Measurements from ENCODE around the gene MTHFR. TPM values are rescaled to one million over a fixed set of nuclear protein-coding genes. Genes with fewer than 3 reads are reported as not detected.

The MTHFR gene
- total and polyA plus RNA-seq, 12 donors, result 8.1 to 82.4 (median 31.1) TPM

GRCh38 chr1:11735854-11736745 lies 69.7 kb downstream of the MTHFR start, which contains the start of gene AGTRAP:
TSS of gene AGTRAP (plus strand) at chr1:11736136. CDS start at chr1:11736209, 73 bp downstream.
- Histone ChIP-seq H3K36me3 (replicated peaks in 1 of 2) (no peaks in the 10 kb centered on the region), H3K4me3 (peak within 1 kb of the TSS; percentile 80 to 93 (median 86)), H3K9me3 (replicated peaks in 1 of 3) (no peaks in the 10 kb centered on the region), H3K27ac (peak within 1 kb of the TSS; percentile 10 to 85 (median 69)), H3K4me1 (replicated peaks in 1 of 2) (peaks cover 20 to 46% of the 10 kb centered on the region in 2 donors), H3K27me3 (no peaks in the 10 kb centered on the region)
- 0 to 1% (median 1%) methylated on average over 19 to 59 of the region's 59 CpGs for WGBS, 4 donors
- TF ChIP-seq, protein P1, sequence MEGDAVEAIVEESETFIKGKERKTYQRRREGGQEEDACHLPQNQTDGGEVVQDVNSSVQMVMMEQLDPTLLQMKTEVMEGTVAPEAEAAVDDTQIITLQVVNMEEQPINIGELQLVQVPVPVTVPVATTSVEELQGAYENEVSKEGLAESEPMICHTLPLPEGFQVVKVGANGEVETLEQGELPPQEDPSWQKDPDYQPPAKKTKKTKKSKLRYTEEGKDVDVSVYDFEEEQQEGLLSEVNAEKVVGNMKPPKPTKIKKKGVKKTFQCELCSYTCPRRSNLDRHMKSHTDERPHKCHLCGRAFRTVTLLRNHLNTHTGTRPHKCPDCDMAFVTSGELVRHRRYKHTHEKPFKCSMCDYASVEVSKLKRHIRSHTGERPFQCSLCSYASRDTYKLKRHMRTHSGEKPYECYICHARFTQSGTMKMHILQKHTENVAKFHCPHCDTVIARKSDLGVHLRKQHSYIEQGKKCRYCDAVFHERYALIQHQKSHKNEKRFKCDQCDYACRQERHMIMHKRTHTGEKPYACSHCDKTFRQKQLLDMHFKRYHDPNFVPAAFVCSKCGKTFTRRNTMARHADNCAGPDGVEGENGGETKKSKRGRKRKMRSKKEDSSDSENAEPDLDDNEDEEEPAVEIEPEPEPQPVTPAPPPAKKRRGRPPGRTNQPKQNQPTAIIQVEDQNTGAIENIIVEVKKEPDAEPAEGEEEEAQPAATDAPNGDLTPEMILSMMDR (IDR thresholded peaks at IDR 0.05), result peak in 1 of 6 experiments; percentile 5
- no peak for TF ChIP-seq POLR2A (IDR thresholded peaks at IDR 0.05)
- intact Hi-C loops (cut with DNase I), result no loop called here
- DNase-seq, result peak; percentile 93 to 98 (median 96)

Small RNAs within 50 kb of the gene (small RNA-seq; reads per million reads assigned to genes)
- gene RF02156 (0 reads per million in 2 donors), gene RF02157 (0 reads per million in 2 donors), gene RF02158 (0 reads per million in 2 donors)

Other genes starting within 250 kb of the MTHFR start
- gene FBXO2, start 151.5 kb downstream of the MTHFR start, total RNA-seq, result 10 to 100 TPM in 7 of 9 donors, 1 to 10 TPM in 2; 2.5 to 59.3 (median 29.5) TPM
- 10 to 100 TPM in 2 of 3 donors, 1 to 10 TPM in 1; 6.3 to 86.6 (median 71.4) TPM for gene FBXO2, start 151.5 kb downstream of the MTHFR start, polyA plus RNA-seq
- gene FBXO44, start 151.1 kb downstream of the MTHFR start, total RNA-seq, result 10 to 100 TPM; 10.5 to 50.1 (median 36.3) TPM
- gene FBXO44, start 151.1 kb downstream of the MTHFR start, polyA plus RNA-seq, result 100 to 1,000 TPM in 1 of 3 donors, 10 to 100 TPM in 1, 1 to 10 TPM in 1; 6.3 to 121 (median 53.0) TPM
- 10 to 100 TPM in 7 of 9 donors, 1 to 10 TPM in 2; 3.3 to 26.4 (median 14.8) TPM for gene FBXO6, start 141.8 kb downstream of the MTHFR start, total RNA-seq
- 10 to 100 TPM in 2 of 3 donors, 1 to 10 TPM in 1; 6.8 to 18.3 (median 12.4) TPM for gene FBXO6, start 141.8 kb downstream of the MTHFR start, polyA plus RNA-seq
- gene MAD2L2, start 124.8 kb downstream of the MTHFR start, total RNA-seq, result 10 to 100 TPM; 22.7 to 71.2 (median 31.1) TPM
- gene MAD2L2, start 124.8 kb downstream of the MTHFR start, polyA plus RNA-seq, result 10 to 100 TPM; 15.6 to 29.7 (median 19.5) TPM
- under 1 TPM in 3 of 9 donors, not detected in 6; under 0.01 to 0.07 (median 0.06) TPM for gene DRAXIN, start 114.3 kb downstream of the MTHFR start, total RNA-seq
- gene DRAXIN, start 114.3 kb downstream of the MTHFR start, polyA plus RNA-seq, result under 1 TPM in 2 of 3 donors, not detected in 1; under 0.01 to 0.08 TPM
- 100 to 1,000 TPM in 1 of 9 donors, 10 to 100 TPM in 8; 33.7 to 104 (median 49.7) TPM for gene AGTRAP, start 69.8 kb downstream of the MTHFR start, total RNA-seq
- gene AGTRAP, start 69.8 kb downstream of the MTHFR start, polyA plus RNA-seq, result 10 to 100 TPM; 23.4 to 57.0 (median 31.3) TPM
- 1 to 10 TPM in 5 of 9 donors, under 1 TPM in 3, not detected in 1; 0.32 to 4.7 (median 2.7) TPM for gene C1orf167, start 43.8 kb downstream of the MTHFR start, total RNA-seq
- gene C1orf167, start 43.8 kb downstream of the MTHFR start, polyA plus RNA-seq, result 10 to 100 TPM in 1 of 3 donors, 1 to 10 TPM in 1, not detected in 1; 8.8 to 13.2 TPM
- gene CLCN6, start 227 bp upstream of the MTHFR start, total RNA-seq, result 10 to 100 TPM; 12.0 to 29.2 (median 23.7) TPM
- gene CLCN6, start 227 bp upstream of the MTHFR start, polyA plus RNA-seq, result 10 to 100 TPM; 17.8 to 28.2 (median 22.8) TPM
- gene NPPA, start 41.8 kb upstream of the MTHFR start, total RNA-seq, result not detected
- gene NPPA, start 41.8 kb upstream of the MTHFR start, polyA plus RNA-seq, result 1 to 10 TPM in 1 of 3 donors, under 1 TPM in 1, not detected in 1; 0.17 to 2.7 TPM
- not detected for gene NPPB, start 53.0 kb upstream of the MTHFR start, total RNA-seq
- 1 to 10 TPM in 1 of 3 donors, not detected in 2; 1.1 TPM for gene NPPB, start 53.0 kb upstream of the MTHFR start, polyA plus RNA-seq
- gene KIAA2013, start 120.5 kb upstream of the MTHFR start, total RNA-seq, result 100 to 1,000 TPM in 2 of 9 donors, 10 to 100 TPM in 7; 27.6 to 119 (median 56.0) TPM
- 10 to 100 TPM; 15.2 to 25.8 (median 15.5) TPM for gene KIAA2013, start 120.5 kb upstream of the MTHFR start, polyA plus RNA-seq
- gene PLOD1, start 128.8 kb upstream of the MTHFR start, total RNA-seq, result 100 to 1,000 TPM in 4 of 9 donors, 10 to 100 TPM in 5; 54.7 to 133 (median 85.6) TPM
- 10 to 100 TPM; 37.1 to 52.8 (median 49.1) TPM for gene PLOD1, start 128.8 kb upstream of the MTHFR start, polyA plus RNA-seq
- gene MFN2, start 174.5 kb upstream of the MTHFR start, total RNA-seq, result 100 to 1,000 TPM in 1 of 9 donors, 10 to 100 TPM in 8; 43.7 to 103 (median 65.8) TPM
- gene MFN2, start 174.5 kb upstream of the MTHFR start, polyA plus RNA-seq, result 10 to 100 TPM; 26.6 to 70.5 (median 27.0) TPM
- 10 to 100 TPM; 14.5 to 60.7 (median 25.5) TPM for gene MIIP, start 213.5 kb upstream of the MTHFR start, total RNA-seq
- 10 to 100 TPM in 2 of 3 donors, 1 to 10 TPM in 1; 5.0 to 71.1 (median 43.7) TPM for gene MIIP, start 213.5 kb upstream of the MTHFR start, polyA plus RNA-seq

All from adrenal gland (tissue), 12 donors.